Mammary epithelial cell (primary cell): ENCODE measurements around the gene KRTAP7-1.

Experiments used
- CTCF ChIP-seq, 2 donors: IDR thresholded peaks in 1 of 2; conservative IDR thresholded peaks in 1 of 2; 2 replicates each; pipeline ENCODE4 v1.5.1; 2011 to 2012; ENCODE audit warnings: inconsistent platforms in 2 of 2, low read length in 2 of 2, mild to moderate bottlenecking in 2 of 2, control low read depth in 1 of 2, low read depth in 1 of 2; ENCODE audit not compliant: insufficient read depth in 1 of 2; ENCODE audit errors: extremely low read depth in 1 of 2
- EZH2 ChIP-seq: IDR thresholded peaks from 2 replicates; pipeline ENCODE4 v1.6.1; 2012; ENCODE audit warnings: low read length, inconsistent platforms, borderline replicate concordance

GRCh38 chr21:30813174-30813573 lies 16.4 kb downstream of the KRTAP7-1 start, which contains the start of gene KRTAP8-1:
- no peak for TF ChIP-seq CTCF (conservative IDR thresholded peaks at IDR 0.05 in 1 of 2, IDR thresholded peaks at IDR 0.05 in 1 of 2; ENCODE audit: extremely low read depth in 1 of 2, insufficient read depth in 1 of 2, low read depth in 1 of 2, low read length in 2 of 2)
- TF ChIP-seq EZH2 = no peak
